Body of pancreas (tissue), 4 donors: ENCODE results near the gene RAPGEF4. TPM values are rescaled to one million over a fixed set of nuclear protein-coding genes. Genes with fewer than 3 reads are reported as not detected.

Experiments
- ATAC-seq: fragments of 150-250 bp; one replicate; pipeline ENCODE4 v1.9.1; 2016
- DNase-seq, 4 donors: peaks; one replicate each; pipeline ENCODE4 v3.0.0-alpha.2; 2019
- H3K27ac ChIP-seq, 4 donors: fragments of 200-600 bp; sonication (generic); 1 replicate in 3 of 4; 2 replicates in 1 of 4; pipeline versions ENCODE4 v1.5.1 to v1.6.1; 2016 to 2019; ENCODE audit warnings: mild to moderate bottlenecking in 1 of 4, mixed read lengths in 1 of 4, moderate library complexity in 1 of 4
- H3K27me3 ChIP-seq, 2 donors: fragments of 200-600 bp; sonication (generic); one replicate each; pipeline ENCODE4 v1.6.0; 2016; ENCODE audit warnings: mild to moderate bottlenecking in 1 of 2
- H3K36me3 ChIP-seq, 2 donors: fragments of 200-600 bp; sonication (generic); replicated peaks in 1 of 2; 2 replicates each; pipeline ENCODE4 v1.5.1; 2016; ENCODE audit warnings: low read depth in 2 of 2; ENCODE audit not compliant: insufficient read depth in 1 of 2
- H3K4me1 ChIP-seq: fragments of 200-600 bp; sonication (generic); one replicate; pipeline ENCODE4 v1.6.0; 2016
- H3K4me3 ChIP-seq, 2 donors: fragments of 200-600 bp; sonication (generic); 1 replicate in 1 of 2; 2 replicates in 1 of 2; pipeline ENCODE4 v1.5.1; 2016 to 2019
- H3K9me3 ChIP-seq, 3 donors: fragments of 200-600 bp; sonication (generic); 1 replicate in 2 of 3; 2 replicates in 1 of 3; pipeline ENCODE4 v1.5.1; 2016
- CTCF ChIP-seq, 7 experiments: fragments of 450-650 bp in 4 of 7; fragments of 200-600 bp in 3 of 7; sonication (generic) in 3 of 7; IDR thresholded peaks; one replicate each; pipeline ENCODE4 v1.5.1; 2016 to 2019; ENCODE audit warnings: antibody characterized with exemption in 7 of 7
- POLR2A ChIP-seq, 3 donors: fragments of 450-650 bp; IDR thresholded peaks; one replicate each; pipeline ENCODE4 v1.6.1; 2016; ENCODE audit warnings: antibody characterized with exemption in 3 of 3, mild to moderate bottlenecking in 2 of 3
- WGBS, 2 donors: methylation state at CpG; one replicate each; pipeline ENCODE4 v1.1.5; 2017; 5-methylcytosine and 5-hydroxymethylcytosine counted together
- intact Hi-C: fragments of 100-400 bp; cut with DNase I; formaldehyde crosslinking; loops from one replicate; pipeline ENCODE4 v1.15.1; 2023
- total RNA-seq, 2 donors: library from RNA; depleted of rRNA; stranded (reverse); fragments of >200 nt; gene quantifications; one replicate each; pipeline ENCODE4 v1.1.0, GENCODE V29; 2016

Gene RAPGEF4
- total RNA-seq, 2 donors from 2014 or later, result 4.7 to 22.4 TPM

GRCh38 chr2:172896661-172897081 is 161.0 kb downstream of the RAPGEF4 start:
- Histone ChIP-seq H3K4me3 (no peak overlapping the region), H3K27ac (no peak overlapping the region), H3K4me1 (no peaks in the 10 kb centered on the region), H3K36me3 (no peaks in the 10 kb centered on the region), H3K27me3 (no peaks in the 10 kb centered on the region), H3K9me3 (no peaks in the 10 kb centered on the region)
- intact Hi-C loops, result no loop called here
- WGBS, 2 donors, result 92 to 95% methylated on average over 4 of the region's 4 CpGs
- TF ChIP-seq CTCF (IDR thresholded peaks at IDR 0.05), result no peak
- no peak for TF ChIP-seq POLR2A (IDR thresholded peaks at IDR 0.05)
- no peak for ATAC-seq
- no peak for DNase-seq

DNA sequence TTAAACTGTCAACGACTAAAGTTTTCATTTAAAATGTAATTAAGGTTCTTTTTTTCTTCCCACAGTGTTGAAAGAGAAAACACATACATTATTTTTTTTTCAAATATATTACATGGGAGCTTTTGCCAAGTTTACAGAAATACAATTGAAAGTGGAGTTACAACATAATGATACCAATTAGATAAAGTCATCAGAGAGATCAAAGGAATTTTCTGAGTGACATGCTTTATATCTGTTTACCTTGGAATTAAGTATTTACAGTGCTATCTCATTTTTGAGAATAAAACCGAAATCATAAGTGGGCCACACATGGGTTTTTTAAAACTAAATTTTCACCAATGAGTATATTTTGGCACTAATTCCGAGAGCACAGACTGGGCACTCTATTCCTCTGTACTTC is 165.2 kb downstream of the RAPGEF4 start:
- Histone ChIP-seq H3K4me3 (no peak overlapping the region), H3K27me3 (no peaks in the 10 kb centered on the region), H3K27ac (no peak overlapping the region), H3K4me1 (no peaks in the 10 kb centered on the region), H3K36me3 (no peaks in the 10 kb centered on the region), H3K9me3 (no peaks in the 10 kb centered on the region)
- DNase-seq (no peak), ATAC-seq (no peak)
- intact Hi-C loops, result no loop called here
- 54% methylated on average over 3 of the region's 3 CpGs for WGBS, 2 donors
- TF ChIP-seq POLR2A (IDR thresholded peaks at IDR 0.05), result no peak
- TF ChIP-seq CTCF (IDR thresholded peaks at IDR 0.05), result no peak

DNA sequence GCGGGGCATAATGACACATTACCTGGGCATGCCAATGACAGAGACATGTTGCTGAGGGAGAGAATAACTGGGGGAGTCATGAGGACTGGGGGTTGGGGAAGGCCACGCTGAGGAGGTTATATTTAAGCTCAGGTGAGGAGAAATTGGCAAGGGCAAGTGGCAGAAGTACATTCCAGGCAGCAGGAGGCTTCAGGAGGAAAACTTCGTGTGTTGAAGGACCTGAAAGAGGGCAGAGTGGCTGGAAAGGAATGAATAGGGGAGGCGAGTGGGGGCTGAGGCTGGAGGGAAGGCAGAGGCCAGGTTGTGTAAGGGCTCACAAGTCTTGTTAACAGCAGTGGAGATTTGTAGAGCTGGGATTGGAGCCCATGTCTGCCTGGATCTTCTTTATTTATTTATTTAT is 166.3 kb downstream of the RAPGEF4 start:
- H3K4me3 ChIP-seq, result no peak overlapping the region
- no peak for ATAC-seq
- H3K27ac ChIP-seq, result no peak overlapping the region
- no peaks in the 10 kb centered on the region for H3K4me1 ChIP-seq
- no peaks in the 10 kb centered on the region for H3K9me3 ChIP-seq
- intact Hi-C loops, result no loop called here
- TF ChIP-seq POLR2A (IDR thresholded peaks at IDR 0.05), result no peak
- H3K27me3 ChIP-seq, result no peaks in the 10 kb centered on the region
- no peaks in the 10 kb centered on the region for H3K36me3 ChIP-seq
- 78 to 89% methylated on average over 4 of the region's 4 CpGs for WGBS, 2 donors
- no peak for DNase-seq

- no peak for ATAC-seq
- H3K4me1 ChIP-seq, result no peaks in the 10 kb centered on the region
- H3K36me3 ChIP-seq, result no peaks in the 10 kb centered on the region
These were observed 168.6 kb downstream of the RAPGEF4 start for GRCh38 chr2:172904236-172904635.

GRCh38 chr2:172905937-172906811 is 170.5 kb downstream of the RAPGEF4 start:
- TF ChIP-seq CTCF (IDR thresholded peaks at IDR 0.05) (no peak), POLR2A (IDR thresholded peaks at IDR 0.05) (no peak)
- no peaks in the 10 kb centered on the region for H3K36me3 ChIP-seq
- intact Hi-C loops, result no loop called here
- H3K4me1 ChIP-seq, result no peaks in the 10 kb centered on the region
- H3K27me3 ChIP-seq, result no peaks in the 10 kb centered on the region
- no peak overlapping the region for H3K4me3 ChIP-seq
- no peak for ATAC-seq
- H3K27ac ChIP-seq, result no peak overlapping the region
- WGBS, 2 donors, result 74 to 85% methylated on average over 3 of the region's 3 CpGs
- no peaks in the 10 kb centered on the region for H3K9me3 ChIP-seq
- no peak for DNase-seq

More at GRCh38 chr2:172904236-172904635, 168.6 kb downstream of the RAPGEF4 start:
- no peak for TF ChIP-seq POLR2A (IDR thresholded peaks at IDR 0.05)
- TF ChIP-seq CTCF (IDR thresholded peaks at IDR 0.05), result no peak
- Histone ChIP-seq H3K27me3 (no peaks in the 10 kb centered on the region), H3K27ac (no peak overlapping the region), H3K4me3 (no peak overlapping the region), H3K9me3 (no peaks in the 10 kb centered on the region)
- no peak for DNase-seq
- intact Hi-C loops, result no loop called here
- 82 to 85% methylated on average over 1 of the region's 1 CpG for WGBS, 2 donors
